Smooth muscle cell of the brain vasculature (primary cell): ENCODE results near the gene SLC2A13.
"Not testable (repeated sequence)": the region's sequence is repeated elsewhere in the genome, so short reads cannot be mapped to it uniquely, and the experiment has no call there.

Experiments used
- DNase-seq: peaks from one replicate; pipeline ENCODE4 v3.0.0-alpha.2; 2012; ENCODE audit warnings: low read depth, low spot score

The SLC2A13 gene

GRCh38 chr12:39928181-39928899 is 177.5 kb downstream of the SLC2A13 start:
- no peak for DNase-seq

DNA sequence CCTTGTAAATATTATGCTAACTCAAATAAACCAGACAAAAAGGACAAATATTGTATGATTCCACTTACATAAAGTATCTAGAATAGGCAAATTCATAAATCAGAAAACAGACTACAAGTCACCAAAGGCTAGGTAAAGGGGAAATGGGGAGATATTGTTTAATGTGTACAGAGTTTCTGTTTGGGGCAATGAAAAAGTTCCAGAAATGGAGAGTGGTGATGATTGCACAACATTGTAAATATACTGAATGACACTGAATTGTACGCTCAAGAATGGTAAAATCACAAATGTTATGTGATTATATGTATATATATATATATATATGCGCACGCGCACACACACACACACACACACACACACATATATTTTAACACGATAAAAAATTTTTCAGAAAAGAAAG is 182.5 kb downstream of the SLC2A13 start:
- no peak for DNase-seq

- DNase-seq: not testable (repeated sequence)
Measured at GRCh38 chr12:39922598-39922997, 183.3 kb downstream of the SLC2A13 start.

- no peak for DNase-seq
Measured at GRCh38 chr12:39920647-39921046, 185.2 kb downstream of the SLC2A13 start.

GRCh38 chr12:39920222-39920621 is 185.7 kb downstream of the SLC2A13 start:
- DNase-seq: no peak

- DNase-seq: no peak
Measured at GRCh38 chr12:39919790-39920189, 186.1 kb downstream of the SLC2A13 start.

DNA sequence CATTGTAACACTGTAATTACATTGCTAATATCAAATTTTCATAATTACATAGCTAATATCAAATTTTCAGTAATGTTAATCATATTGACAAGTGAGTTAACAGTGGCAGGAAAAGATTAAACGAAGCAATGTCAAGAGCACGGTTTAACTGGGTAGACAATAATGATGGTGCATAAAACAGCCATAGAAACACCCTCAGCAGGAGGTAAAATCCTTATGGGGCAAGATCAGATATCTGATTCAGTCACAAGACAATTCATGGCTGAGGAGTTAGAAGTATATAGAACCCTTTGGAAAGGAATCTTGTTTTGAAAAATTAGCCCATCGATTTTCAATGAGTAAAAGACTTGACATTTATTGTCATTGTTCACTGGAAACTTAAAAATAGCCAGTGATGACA is 190.6 kb downstream of the SLC2A13 start:
- no peak for DNase-seq

GRCh38 chr12:39912211-39912980 is 193.5 kb downstream of the SLC2A13 start:
- DNase-seq: no peak

DNA sequence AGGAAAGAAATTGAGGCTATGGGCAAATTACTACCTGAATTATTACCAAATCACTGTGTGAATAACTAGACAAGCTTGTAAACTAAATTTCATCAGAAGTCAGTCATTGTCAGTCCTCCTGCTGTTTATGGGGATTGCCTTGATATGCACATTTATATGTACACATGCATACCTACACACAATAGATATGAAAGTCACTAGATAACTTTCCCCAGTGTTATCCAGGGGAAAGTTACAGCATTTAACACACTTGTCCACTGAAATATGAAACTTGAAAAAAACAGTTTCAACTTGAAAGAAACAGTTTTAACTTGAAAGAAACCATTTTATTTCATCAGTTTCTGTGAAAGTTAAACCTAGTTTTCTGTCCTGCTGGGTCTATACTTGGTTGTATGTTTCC is 199.6 kb downstream of the SLC2A13 start:
- DNase-seq: no peak

- no peak for DNase-seq
Measured at GRCh38 chr12:39905152-39905551, 200.7 kb downstream of the SLC2A13 start.

- DNase-seq: no peak
Measured at GRCh38 chr12:39902821-39903220, 203.1 kb downstream of the SLC2A13 start.

DNA sequence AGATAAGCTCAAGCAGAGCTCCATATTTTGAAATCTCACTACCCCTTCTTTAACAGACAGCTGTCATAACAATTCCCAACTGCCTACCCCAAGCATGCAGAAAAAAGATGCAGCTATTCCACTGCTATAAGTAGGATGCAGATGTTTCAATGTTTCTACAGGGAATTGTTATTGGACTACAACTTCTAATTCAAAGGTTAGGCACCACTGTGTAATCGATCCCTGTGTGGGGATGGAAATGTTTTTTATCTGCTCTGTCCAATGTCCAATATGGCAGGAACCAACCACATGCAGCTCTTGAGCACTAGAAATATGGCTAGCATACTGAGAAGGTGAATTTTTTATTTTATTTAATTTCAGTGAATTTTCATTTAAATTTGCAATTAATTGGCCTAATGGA is 208.6 kb downstream of the SLC2A13 start:
- DNase-seq: no peak

- not testable (repeated sequence) for DNase-seq
Measured at GRCh38 chr12:39893388-39893787, 212.5 kb downstream of the SLC2A13 start.

GRCh38 chr12:39892146-39892545 is 213.7 kb downstream of the SLC2A13 start:
- no peak for DNase-seq

- no peak for DNase-seq
Measured at GRCh38 chr12:39887856-39888255, 218.0 kb downstream of the SLC2A13 start.

DNA sequence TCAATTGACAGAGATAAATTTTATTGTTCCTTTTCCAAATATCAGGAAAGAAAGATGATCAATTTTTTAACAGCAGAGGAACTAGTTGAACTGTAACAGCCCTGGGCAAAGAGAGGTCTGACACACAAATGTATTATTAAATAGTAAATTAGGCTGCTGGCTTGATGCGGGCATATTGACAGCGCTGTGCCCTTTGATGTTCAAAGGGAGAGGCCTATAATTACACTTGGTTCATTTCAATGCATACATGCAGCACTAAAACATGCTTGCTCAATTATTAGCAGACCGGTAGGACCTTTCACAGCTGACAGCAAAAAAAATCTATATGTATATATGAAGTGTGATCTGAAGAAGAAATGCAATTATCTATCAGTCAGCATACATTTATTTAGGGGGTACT is 219.8 kb downstream of the SLC2A13 start:
- DNase-seq: no peak

DNA sequence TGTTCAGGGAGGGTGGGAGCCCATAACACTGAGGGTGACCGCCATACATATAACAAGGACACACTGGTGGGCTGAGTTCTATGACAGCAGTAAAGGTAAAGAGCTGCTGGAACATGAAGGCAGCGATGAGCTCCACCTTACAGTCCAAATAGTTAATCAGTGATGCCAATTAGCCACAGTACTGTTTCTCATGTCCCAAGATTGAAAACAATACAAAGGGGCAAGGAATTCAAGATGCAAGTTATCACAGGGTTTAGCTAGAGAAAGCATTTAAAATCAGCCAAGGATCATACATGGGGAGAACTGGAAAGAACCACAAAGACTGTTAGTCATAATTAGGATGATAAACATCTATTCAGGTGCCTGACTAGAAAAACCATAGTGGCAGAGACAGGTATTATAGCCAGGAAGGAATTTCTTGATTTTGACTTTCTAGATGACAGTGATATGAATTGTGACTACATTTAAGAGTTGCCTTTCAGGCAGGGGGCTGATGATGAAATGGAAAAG is 221.2 kb downstream of the SLC2A13 start:
- DNase-seq: no peak

GRCh38 chr12:39883411-39883810 is 222.5 kb downstream of the SLC2A13 start:
- DNase-seq: no peak

DNA sequence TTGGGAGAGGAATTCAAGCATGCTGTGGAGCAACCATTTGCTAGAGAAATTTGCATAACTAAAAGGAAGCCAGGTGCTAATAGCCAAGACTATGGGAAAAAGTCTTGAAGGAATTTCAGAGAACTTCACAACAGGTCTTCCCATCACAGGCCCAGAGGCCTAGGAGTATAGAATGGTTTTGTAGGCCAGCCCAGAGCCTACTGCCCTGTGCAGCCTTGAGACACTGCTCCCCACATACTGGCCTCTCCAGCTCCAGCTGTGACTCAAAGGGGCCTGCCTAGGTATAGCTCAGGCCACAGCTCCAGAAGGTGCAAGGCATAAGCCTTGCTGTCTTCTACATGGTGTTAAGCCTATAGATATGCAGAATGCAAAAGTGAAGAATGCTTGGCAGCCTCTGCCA is 227.1 kb downstream of the SLC2A13 start:
- no peak for DNase-seq

- no peak for DNase-seq
Measured at GRCh38 chr12:39875721-39876120, 230.2 kb downstream of the SLC2A13 start.

DNA sequence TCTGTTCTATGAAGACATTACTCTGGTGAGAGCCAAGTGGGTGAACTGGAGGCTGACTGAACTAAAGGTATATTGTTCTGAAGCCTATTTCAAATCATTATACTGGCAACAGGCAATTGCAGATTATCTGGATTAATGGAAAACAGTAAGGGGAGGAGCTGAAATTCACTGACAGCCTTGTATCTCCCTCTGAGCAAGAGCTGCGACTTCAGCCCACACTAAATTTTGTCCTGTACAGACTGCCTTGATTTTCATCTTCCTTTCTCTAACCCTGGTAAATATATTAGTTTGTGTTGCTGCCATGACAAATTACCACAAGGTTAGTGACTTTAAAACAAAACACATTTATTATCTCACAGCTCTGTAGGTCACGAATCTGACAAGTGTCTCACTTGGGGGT is 231.1 kb downstream of the SLC2A13 start:
- no peak for DNase-seq

DNA sequence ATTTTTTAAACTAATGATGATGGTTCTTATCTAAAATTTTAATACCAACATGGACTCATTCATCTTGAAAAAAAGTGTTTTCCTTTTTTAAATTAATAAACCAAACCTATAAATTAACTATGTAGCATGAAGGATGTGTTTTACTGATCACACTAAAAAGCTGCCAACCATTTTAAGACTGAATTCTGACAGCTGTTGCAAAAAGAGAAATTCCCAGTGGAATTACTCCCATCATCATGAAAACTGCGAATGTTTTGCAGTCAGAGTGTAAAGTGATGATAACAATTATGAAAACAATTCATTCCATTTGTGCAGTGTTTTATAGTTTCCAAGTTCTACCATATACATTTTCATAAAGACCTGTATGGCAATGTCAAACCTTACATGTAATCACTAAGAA is 232.8 kb downstream of the SLC2A13 start:
- DNase-seq: no peak

- DNase-seq: no peak
Measured at GRCh38 chr12:39872425-39872824, 233.5 kb downstream of the SLC2A13 start.
